HepG2 (cell line): ENCODE results near the gene TLL2. TPM values are rescaled to one million over a fixed set of nuclear protein-coding genes. Genes with fewer than 3 reads are reported as not detected.

Experiments used
- ATAC-seq: fragments of 200-7000 bp; cut with Tn5 transposase; 3 replicates; pipeline ENCODE4 v1.9.1; 2020; ENCODE audit warnings: mild to moderate bottlenecking, moderate library complexity
- BruUV-seq: library from RNA; stranded (reverse); fragments of 400-500 nt; replicated peaks from 2 replicates; lab custom pipeline; 2021; lab: Mats Ljungman, UMichigan
- CTCF ChIA-PET: fragments of 300-600 bp; formaldehyde crosslinking; extraction: SDS; loops from one replicate; lab custom pipeline; 2021; ENCODE audit warnings: low total read pairs, inconsistent platforms, low intra/inter-chr PET ratio; lab: Yijun Ruan, JAX
- POLR2A ChIA-PET: fragments of 350-600 bp; sonication (Branson Sonifier 250); formaldehyde crosslinking; loops from one replicate; lab custom pipeline; 2020; ENCODE audit warnings: antibody characterized with exemption, inconsistent platforms; lab: Yijun Ruan, JAX
- DNase-seq: peaks from one replicate; pipeline ENCODE4 v3.0.0-alpha.2; 2015; ENCODE audit warnings: low spot score
- FAIRE-seq: peaks from 3 replicates; lab custom pipeline; 2011; peaks lifted over from hg19 to GRCh38; lab: Jason Lieb, UNC
- H2AFZ ChIP-seq: one replicate; pipeline ENCODE4 v1.6.1; 2011; ENCODE audit warnings: low read length, inconsistent platforms
- H3K27ac ChIP-seq: fragments of 300-600 bp; 3 replicates; pipeline ENCODE4 v1.8.0; 2011; ENCODE audit warnings: mixed run types, mild to moderate bottlenecking, mixed read lengths, low read length, inconsistent platforms; ENCODE audit not compliant: insufficient read depth; ENCODE audit errors: extremely low read length
- H3K27me3 ChIP-seq, 2 experiments: fragments of 200-600 bp in 1 of 2; 2 replicates in 1 of 2; 3 replicates in 1 of 2; pipeline versions ENCODE4 v1.6.0 to v1.8.0; 2011; ENCODE audit warnings: low read length in 2 of 2, mild to moderate bottlenecking in 2 of 2, moderate library complexity in 2 of 2, inconsistent platforms in 1 of 2; ENCODE audit not compliant: insufficient read depth in 2 of 2, control insufficient read depth in 1 of 2
- H3K36me3 ChIP-seq, 2 experiments: fragments of 200-600 bp in 1 of 2; replicated peaks in 1 of 2; 2 replicates in 1 of 2; 3 replicates in 1 of 2; pipeline versions ENCODE4 v1.5.1 to v1.8.0; 2011; ENCODE audit warnings: low read length in 2 of 2, inconsistent platforms in 1 of 2; ENCODE audit not compliant: insufficient read depth in 2 of 2, control insufficient read depth in 1 of 2
- H3K4me1 ChIP-seq: 2 replicates; pipeline ENCODE4 v1.5.1; 2012; ENCODE audit warnings: low read length, inconsistent platforms; ENCODE audit not compliant: insufficient read depth
- H3K4me2 ChIP-seq: 2 replicates; pipeline ENCODE4 v1.6.0; 2011; ENCODE audit warnings: low read depth, low read length, inconsistent platforms
- H3K4me3 ChIP-seq, 3 experiments: fragments of 200-600 bp in 1 of 3; sonication (generic), shearing (Covaris generic) in 1 of 3; replicated peaks in 1 of 3; 2 replicates each; pipeline ENCODE4 v1.5.1; 2011 to 2016; ENCODE audit warnings: low read length in 3 of 3, inconsistent platforms in 2 of 3, low read depth in 2 of 3, mild to moderate bottlenecking in 2 of 3, control low read depth in 1 of 3, mixed read lengths in 1 of 3; ENCODE audit not compliant: insufficient read depth in 1 of 3
- H3K79me2 ChIP-seq: one replicate; pipeline ENCODE4 v1.6.1; 2011; ENCODE audit warnings: low read length, inconsistent platforms; ENCODE audit not compliant: insufficient read depth
- H3K9ac ChIP-seq: 2 replicates; pipeline ENCODE4 v1.6.0; 2011; ENCODE audit warnings: mild to moderate bottlenecking, low read depth, low read length, inconsistent platforms; ENCODE audit not compliant: insufficient read depth
- H3K9me3 ChIP-seq: 2 replicates; pipeline ENCODE4 v1.5.1; 2012; ENCODE audit warnings: mild to moderate bottlenecking, low read length
- H4K20me1 ChIP-seq: 2 replicates; pipeline ENCODE4 v1.6.0; 2011; ENCODE audit warnings: inconsistent platforms, mild to moderate bottlenecking, low read length, moderate library complexity; ENCODE audit not compliant: insufficient read depth
- BCLAF1 ChIP-seq: fragments of 450-650 bp; IDR thresholded peaks from 2 replicates; pipeline ENCODE4 v1.6.1; 2017; ENCODE audit warnings: mild to moderate bottlenecking
- THAP7 ChIP-seq: sonication (generic); formaldehyde crosslinking; IDR thresholded peaks from 2 replicates; pipeline ENCODE4 v1.8.1; 2023; ENCODE audit warnings: mild to moderate bottlenecking, missing genetic modification reagents
- TRIM24 ChIP-seq: sonication (generic); formaldehyde crosslinking; IDR thresholded peaks from 2 replicates; pipeline ENCODE4 v1.8.0; 2022; ENCODE audit warnings: mild to moderate bottlenecking, missing genetic modification reagents
- ZNF546 ChIP-seq: sonication (generic); formaldehyde crosslinking; conservative IDR thresholded peaks from 2 replicates; pipeline ENCODE4 v1.8.1; 2023; ENCODE audit warnings: mild to moderate bottlenecking, missing genetic modification reagents
- ZNF878 ChIP-seq: sonication (generic); formaldehyde crosslinking; IDR thresholded peaks from 2 replicates; pipeline ENCODE4 v1.8.1; 2023; ENCODE audit warnings: mild to moderate bottlenecking, missing genetic modification reagents, moderate library complexity
- WGBS: methylation state at CpG from one replicate; pipeline ENCODE4 v1.1.6; 2017; ENCODE audit warnings: low lambda C conversion rate; 5-methylcytosine and 5-hydroxymethylcytosine counted together
- in situ Hi-C: cut with HindIII; loops from 2 replicates; pipeline ENCODE4 v1.10.0; 2017; ENCODE audit warnings: low pct_unique_long_range_greater_than_20kb; ENCODE audit not compliant: extremely low pct_ligation_motif_present
- intact Hi-C: fragments of 100-400 bp; cut with micrococcal nuclease; formaldehyde crosslinking; loops from one replicate; pipeline ENCODE4 v1.10.0; 2022; ENCODE audit not compliant: unreplicated experiment
- polyA plus RNA-seq, 8 experiments: library from polyadenylated mRNA; depleted of rRNA in 3 of 8; stranded (reverse) in 7 of 8; unstranded in 1 of 8; fragments of >200 nt; fragmentation: Illumina TruSeq in 4 of 8; extraction: Trizol in 4 of 8; gene quantifications; 2 replicates each; pipeline versions ENCODE4 v1.2.1 to v1.2.3, GENCODE V29; 2011 to 2016; ENCODE audit warnings: low read depth in 4 of 8, missing spikeins in 1 of 8, mixed read lengths in 1 of 8; ENCODE audit not compliant: insufficient read depth in 1 of 8
- total RNA-seq, 5 experiments: library from RNA; depleted of rRNA; stranded (reverse); fragments of >200 nt; fragmentation: Illumina TruSeq; extraction: Trizol; gene quantifications; 2 replicates each; pipeline ENCODE4 v1.2.3, GENCODE V29; 2016; ENCODE audit warnings: low read depth in 1 of 5
- TF ChIP-seq, protein P1 (sequence below): sonication (generic); formaldehyde crosslinking; IDR thresholded peaks from 2 replicates; pipeline ENCODE4 v1.8.1; 2022; ENCODE audit warnings: mild to moderate bottlenecking, missing genetic modification reagents
- TF ChIP-seq, protein P2 (sequence below): sonication (generic); formaldehyde crosslinking; IDR thresholded peaks from 2 replicates; pipeline ENCODE4 v1.5.1; 2020; ENCODE audit warnings: mild to moderate bottlenecking, missing genetic modification reagents, borderline replicate concordance
- TF ChIP-seq, protein P3 (sequence below): sonication (generic); formaldehyde crosslinking; IDR thresholded peaks from 2 replicates; pipeline ENCODE4 v1.4.0; 2020; ENCODE audit warnings: missing genetic modification reagents
- TF ChIP-seq, protein P4 (sequence below): sonication (generic); formaldehyde crosslinking; IDR thresholded peaks from 2 replicates; pipeline ENCODE4 v1.4.0; 2020; ENCODE audit warnings: missing genetic modification reagents

Gene TLL2
- total and polyA plus RNA-seq, 2 of the 13 experiments (the other 11 are each of a cell fraction or from before 2014, with no cell fraction given): 0.09 TPM; not detected in 1

GRCh38 chr10:96366508-96366907 lies 147.2 kb downstream of the TLL2 start:
- H3K9ac ChIP-seq: no peak overlapping the region
- ATAC-seq (no peak), DNase-seq (no peak), FAIRE-seq (no peak)
- no peak overlapping the region for H3K4me3 ChIP-seq
- no peaks in the 10 kb centered on the region for H4K20me1 ChIP-seq
- ChIA-PET POLR2A (no interaction called here), CTCF (no interaction called here)
- in situ Hi-C loops (no loop called here), intact Hi-C loops (no loop called here)
- BruUV-seq: no TSS peak
- H3K27ac ChIP-seq: no peak overlapping the region
- H3K9me3 ChIP-seq: no peaks in the 10 kb centered on the region
- H3K79me2 ChIP-seq: no peaks in the 10 kb centered on the region
- peaks cover 0 to 12% of the 10 kb centered on the region in 2 experiments; a peak in 2 of 5 replicates for H3K27me3 ChIP-seq
- H3K4me2 ChIP-seq: no peak overlapping the region
- no peaks in the 10 kb centered on the region for H3K4me1 ChIP-seq
- 13% methylated on average over 3 of the region's 3 CpGs for WGBS
- no peak overlapping the region for H2AFZ ChIP-seq
- H3K36me3 ChIP-seq: no peaks in the 10 kb centered on the region
- TF ChIP-seq, protein P1, sequence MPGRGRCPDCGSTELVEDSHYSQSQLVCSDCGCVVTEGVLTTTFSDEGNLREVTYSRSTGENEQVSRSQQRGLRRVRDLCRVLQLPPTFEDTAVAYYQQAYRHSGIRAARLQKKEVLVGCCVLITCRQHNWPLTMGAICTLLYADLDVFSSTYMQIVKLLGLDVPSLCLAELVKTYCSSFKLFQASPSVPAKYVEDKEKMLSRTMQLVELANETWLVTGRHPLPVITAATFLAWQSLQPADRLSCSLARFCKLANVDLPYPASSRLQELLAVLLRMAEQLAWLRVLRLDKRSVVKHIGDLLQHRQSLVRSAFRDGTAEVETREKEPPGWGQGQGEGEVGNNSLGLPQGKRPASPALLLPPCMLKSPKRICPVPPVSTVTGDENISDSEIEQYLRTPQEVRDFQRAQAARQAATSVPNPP (CRISPR knock-in tag): no peak
- TF ChIP-seq, protein P2, sequence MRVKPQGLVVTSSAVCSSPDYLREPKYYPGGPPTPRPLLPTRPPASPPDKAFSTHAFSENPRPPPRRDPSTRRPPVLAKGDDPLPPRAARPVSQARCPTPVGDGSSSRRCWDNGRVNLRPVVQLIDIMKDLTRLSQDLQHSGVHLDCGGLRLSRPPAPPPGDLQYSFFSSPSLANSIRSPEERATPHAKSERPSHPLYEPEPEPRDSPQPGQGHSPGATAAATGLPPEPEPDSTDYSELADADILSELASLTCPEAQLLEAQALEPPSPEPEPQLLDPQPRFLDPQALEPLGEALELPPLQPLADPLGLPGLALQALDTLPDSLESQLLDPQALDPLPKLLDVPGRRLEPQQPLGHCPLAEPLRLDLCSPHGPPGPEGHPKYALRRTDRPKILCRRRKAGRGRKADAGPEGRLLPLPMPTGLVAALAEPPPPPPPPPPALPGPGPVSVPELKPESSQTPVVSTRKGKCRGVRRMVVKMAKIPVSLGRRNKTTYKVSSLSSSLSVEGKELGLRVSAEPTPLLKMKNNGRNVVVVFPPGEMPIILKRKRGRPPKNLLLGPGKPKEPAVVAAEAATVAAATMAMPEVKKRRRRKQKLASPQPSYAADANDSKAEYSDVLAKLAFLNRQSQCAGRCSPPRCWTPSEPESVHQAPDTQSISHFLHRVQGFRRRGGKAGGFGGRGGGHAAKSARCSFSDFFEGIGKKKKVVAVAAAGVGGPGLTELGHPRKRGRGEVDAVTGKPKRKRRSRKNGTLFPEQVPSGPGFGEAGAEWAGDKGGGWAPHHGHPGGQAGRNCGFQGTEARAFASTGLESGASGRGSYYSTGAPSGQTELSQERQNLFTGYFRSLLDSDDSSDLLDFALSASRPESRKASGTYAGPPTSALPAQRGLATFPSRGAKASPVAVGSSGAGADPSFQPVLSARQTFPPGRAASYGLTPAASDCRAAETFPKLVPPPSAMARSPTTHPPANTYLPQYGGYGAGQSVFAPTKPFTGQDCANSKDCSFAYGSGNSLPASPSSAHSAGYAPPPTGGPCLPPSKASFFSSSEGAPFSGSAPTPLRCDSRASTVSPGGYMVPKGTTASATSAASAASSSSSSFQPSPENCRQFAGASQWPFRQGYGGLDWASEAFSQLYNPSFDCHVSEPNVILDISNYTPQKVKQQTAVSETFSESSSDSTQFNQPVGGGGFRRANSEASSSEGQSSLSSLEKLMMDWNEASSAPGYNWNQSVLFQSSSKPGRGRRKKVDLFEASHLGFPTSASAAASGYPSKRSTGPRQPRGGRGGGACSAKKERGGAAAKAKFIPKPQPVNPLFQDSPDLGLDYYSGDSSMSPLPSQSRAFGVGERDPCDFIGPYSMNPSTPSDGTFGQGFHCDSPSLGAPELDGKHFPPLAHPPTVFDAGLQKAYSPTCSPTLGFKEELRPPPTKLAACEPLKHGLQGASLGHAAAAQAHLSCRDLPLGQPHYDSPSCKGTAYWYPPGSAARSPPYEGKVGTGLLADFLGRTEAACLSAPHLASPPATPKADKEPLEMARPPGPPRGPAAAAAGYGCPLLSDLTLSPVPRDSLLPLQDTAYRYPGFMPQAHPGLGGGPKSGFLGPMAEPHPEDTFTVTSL (CRISPR knock-in tag): no peak
- TF ChIP-seq ZNF878 (CRISPR knock-in tag) (no peak), ZNF546 (CRISPR knock-in tag) (no peak), TRIM24 (CRISPR knock-in tag) (no peak), BCLAF1 (no peak), THAP7 (CRISPR knock-in tag) (no peak)
- TF ChIP-seq, protein P3, sequence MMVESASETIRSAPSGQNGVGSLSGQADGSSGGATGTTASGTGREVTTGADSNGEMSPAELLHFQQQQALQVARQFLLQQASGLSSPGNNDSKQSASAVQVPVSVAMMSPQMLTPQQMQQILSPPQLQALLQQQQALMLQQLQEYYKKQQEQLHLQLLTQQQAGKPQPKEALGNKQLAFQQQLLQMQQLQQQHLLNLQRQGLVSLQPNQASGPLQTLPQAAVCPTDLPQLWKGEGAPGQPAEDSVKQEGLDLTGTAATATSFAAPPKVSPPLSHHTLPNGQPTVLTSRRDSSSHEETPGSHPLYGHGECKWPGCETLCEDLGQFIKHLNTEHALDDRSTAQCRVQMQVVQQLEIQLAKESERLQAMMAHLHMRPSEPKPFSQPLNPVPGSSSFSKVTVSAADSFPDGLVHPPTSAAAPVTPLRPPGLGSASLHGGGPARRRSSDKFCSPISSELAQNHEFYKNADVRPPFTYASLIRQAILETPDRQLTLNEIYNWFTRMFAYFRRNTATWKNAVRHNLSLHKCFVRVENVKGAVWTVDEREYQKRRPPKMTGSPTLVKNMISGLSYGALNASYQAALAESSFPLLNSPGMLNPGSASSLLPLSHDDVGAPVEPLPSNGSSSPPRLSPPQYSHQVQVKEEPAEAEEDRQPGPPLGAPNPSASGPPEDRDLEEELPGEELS: no peak
- TF ChIP-seq, protein P4, sequence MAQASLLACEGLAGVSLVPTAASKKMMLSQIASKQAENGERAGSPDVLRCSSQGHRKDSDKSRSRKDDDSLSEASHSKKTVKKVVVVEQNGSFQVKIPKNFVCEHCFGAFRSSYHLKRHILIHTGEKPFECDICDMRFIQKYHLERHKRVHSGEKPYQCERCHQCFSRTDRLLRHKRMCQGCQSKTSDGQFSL (CRISPR knock-in tag): no peak
